Measurements from ENCODE around the gene XPC.
A peak's percentile ranks its signal among the peaks of the same experiment; 100 is the strongest.

The XPC gene

GRCh38 chr3:14175383-14176037 is 2.9 kb downstream of the XPC start:
- no peak for DNase-seq (ENCODE audit: low read depth, low spot score)
- POLR2A ChIA-PET = interaction anchor here (0.9 kb wide), 1 partner anchor 25 kb away, joined by 3 read pairs; no protein-coding TSS in a partner anchor
- CTCF ChIA-PET = interaction anchor here (0.9 to 4.1 kb wide), 4 partner anchors 26 to 286 kb away, joined by 3 to 27 read pairs (median 8); no protein-coding TSS in a partner anchor
- no peak for TF ChIP-seq CTCF (IDR thresholded peaks at IDR 0.05; ENCODE audit: insufficient read depth, low read length, missing control alignments)
- peak overlapping the region; percentile 24 for H3K4me3 ChIP-seq (ENCODE audit: low read depth, low read length)

GRCh38 chr3:14174483-14174882 is 3.9 kb downstream of the XPC start:
- DNase-seq (ENCODE audit: low read depth, low spot score) = no peak
- CTCF ChIA-PET = interaction anchor here (4.1 kb wide), 1 partner anchor 29 kb away, joined by 27 read pairs; no protein-coding TSS in a partner anchor
- no peak overlapping the region for H3K4me3 ChIP-seq (ENCODE audit: low read depth, low read length)
- POLR2A ChIA-PET = no interaction called here
- no peak for TF ChIP-seq CTCF (IDR thresholded peaks at IDR 0.05; ENCODE audit: insufficient read depth, low read length, missing control alignments)

- no peak for DNase-seq (ENCODE audit: low read depth, low spot score)
- TF ChIP-seq CTCF (IDR thresholded peaks at IDR 0.05; ENCODE audit: insufficient read depth, low read length, missing control alignments) = no peak
- no peak overlapping the region for H3K4me3 ChIP-seq (ENCODE audit: low read depth, low read length)
- POLR2A ChIA-PET = no interaction called here
- CTCF ChIA-PET = interaction anchor here (1.3 to 4.1 kb wide), 3 partner anchors 12 to 276 kb away, joined by 5 to 27 read pairs (median 5); no protein-coding TSS in a partner anchor
These were observed 5.9 kb downstream of the XPC start for GRCh38 chr3:14172496-14172895.

- TF ChIP-seq CTCF (IDR thresholded peaks at IDR 0.05; ENCODE audit: insufficient read depth, low read length, missing control alignments) = no peak
- peak; percentile 42 for DNase-seq (ENCODE audit: low read depth, low spot score)
- ChIA-PET POLR2A (interaction anchor here (1.1 to 1.9 kb wide), 4 partner anchors 8 to 45 kb away, joined by 4 to 9 read pairs (median 8); partner anchors contain the start of genes CHCHD4, LSM3, TMEM43 and XPC), CTCF (interaction anchor here (0.7 to 2.7 kb wide), 9 partner anchors 8 to 292 kb away, joined by 3 to 10 read pairs (median 4); partner anchors contain the start of genes CHCHD4, LSM3 and TMEM43)
- H3K4me3 ChIP-seq (ENCODE audit: low read depth, low read length) = no peak overlapping the region
These were observed 7.8 kb downstream of the XPC start for GRCh38 chr3:14170531-14171159.

- DNase-seq (ENCODE audit: low read depth, low spot score) = no peak
- no peak overlapping the region for H3K4me3 ChIP-seq (ENCODE audit: low read depth, low read length)
- TF ChIP-seq CTCF (IDR thresholded peaks at IDR 0.05; ENCODE audit: insufficient read depth, low read length, missing control alignments) = no peak
- POLR2A ChIA-PET = interaction anchor here (1.1 to 1.9 kb wide), 3 partner anchors 9 to 45 kb away, joined by 4 to 9 read pairs (median 7); partner anchors contain the start of genes CHCHD4, LSM3, TMEM43 and XPC
- CTCF ChIA-PET = interaction anchor here (0.9 to 2.7 kb wide), 7 partner anchors 9 to 273 kb away, joined by 3 to 10 read pairs (median 4); partner anchors contain the start of genes CHCHD4, LSM3 and TMEM43
These were observed 8.5 kb downstream of the XPC start for GRCh38 chr3:14169871-14170270.

- ChIA-PET POLR2A (interaction anchor here (1.1 to 1.9 kb wide), 2 partner anchors 9 to 44 kb away, joined by 7 to 9 read pairs; partner anchors contain the start of genes CHCHD4, LSM3, TMEM43 and XPC), CTCF (interaction anchor here (0.9 to 2.7 kb wide), 4 partner anchors 10 to 273 kb away, joined by 3 to 10 read pairs (median 7); partner anchors contain the start of genes CHCHD4, LSM3 and TMEM43)
These were observed 9.0 kb downstream of the XPC start for GRCh38 chr3:14169435-14169834.

More at GRCh38 chr3:14169435-14169834, 9.0 kb downstream of the XPC start:
- TF ChIP-seq CTCF (IDR thresholded peaks at IDR 0.05; ENCODE audit: insufficient read depth, low read length, missing control alignments) = no peak
- no peak for DNase-seq (ENCODE audit: low read depth, low spot score)
- no peak overlapping the region for H3K4me3 ChIP-seq (ENCODE audit: low read depth, low read length)
